ENCODE data around the gene RAD51C. TPM values are rescaled to one million over a fixed set of nuclear protein-coding genes. Genes with fewer than 3 reads are reported as not detected.

RAD51C gene
- total RNA-seq, 1 experiment from 2014 or later, result 15.2 TPM

DNA sequence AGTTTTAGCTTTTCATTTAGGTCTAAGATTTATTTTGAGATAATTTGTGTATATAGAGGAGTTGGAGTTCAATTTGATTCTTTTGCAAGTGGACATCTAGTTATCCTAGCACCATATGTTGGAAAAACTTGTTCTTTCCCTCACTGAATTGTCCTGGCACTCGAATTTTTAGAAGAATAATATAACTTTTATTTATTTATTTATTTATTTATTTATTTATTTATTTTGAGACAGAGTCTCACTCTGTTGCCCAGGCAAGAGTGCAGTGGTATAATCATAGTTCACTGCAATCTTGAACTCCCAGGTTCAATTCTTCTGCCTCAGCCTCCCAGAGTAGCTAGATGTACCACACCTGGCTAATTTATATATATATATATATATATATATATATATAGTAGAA is 92.7 kb downstream of the RAD51C start (continued):
- no peak for TF ChIP-seq IRF2 (CRISPR knock-in tag; IDR thresholded peaks at IDR 0.05; ENCODE audit: borderline replicate concordance, low read depth)
- no peak for TF ChIP-seq NFE2L1 (CRISPR knock-in tag; IDR thresholded peaks at IDR 0.05)
- no peak for TF ChIP-seq STAT6 (CRISPR knock-in tag; conservative IDR thresholded peaks at IDR 0.05; ENCODE audit: low read depth)
- TF ChIP-seq, protein P1, sequence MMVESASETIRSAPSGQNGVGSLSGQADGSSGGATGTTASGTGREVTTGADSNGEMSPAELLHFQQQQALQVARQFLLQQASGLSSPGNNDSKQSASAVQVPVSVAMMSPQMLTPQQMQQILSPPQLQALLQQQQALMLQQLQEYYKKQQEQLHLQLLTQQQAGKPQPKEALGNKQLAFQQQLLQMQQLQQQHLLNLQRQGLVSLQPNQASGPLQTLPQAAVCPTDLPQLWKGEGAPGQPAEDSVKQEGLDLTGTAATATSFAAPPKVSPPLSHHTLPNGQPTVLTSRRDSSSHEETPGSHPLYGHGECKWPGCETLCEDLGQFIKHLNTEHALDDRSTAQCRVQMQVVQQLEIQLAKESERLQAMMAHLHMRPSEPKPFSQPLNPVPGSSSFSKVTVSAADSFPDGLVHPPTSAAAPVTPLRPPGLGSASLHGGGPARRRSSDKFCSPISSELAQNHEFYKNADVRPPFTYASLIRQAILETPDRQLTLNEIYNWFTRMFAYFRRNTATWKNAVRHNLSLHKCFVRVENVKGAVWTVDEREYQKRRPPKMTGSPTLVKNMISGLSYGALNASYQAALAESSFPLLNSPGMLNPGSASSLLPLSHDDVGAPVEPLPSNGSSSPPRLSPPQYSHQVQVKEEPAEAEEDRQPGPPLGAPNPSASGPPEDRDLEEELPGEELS (CRISPR knock-in tag; IDR thresholded peaks at IDR 0.05), result no peak
- no peak for TF ChIP-seq OVOL2 (CRISPR knock-in tag; IDR thresholded peaks at IDR 0.05; ENCODE audit: borderline replicate concordance)
- no peak for TF ChIP-seq TP53 (CRISPR knock-in tag; IDR thresholded peaks at IDR 0.05)
- TF ChIP-seq USF1 (CRISPR knock-in tag; IDR thresholded peaks at IDR 0.05), result no peak
- no peak for TF ChIP-seq ATF1 (CRISPR knock-in tag; IDR thresholded peaks at IDR 0.05)
- TF ChIP-seq, protein P2, sequence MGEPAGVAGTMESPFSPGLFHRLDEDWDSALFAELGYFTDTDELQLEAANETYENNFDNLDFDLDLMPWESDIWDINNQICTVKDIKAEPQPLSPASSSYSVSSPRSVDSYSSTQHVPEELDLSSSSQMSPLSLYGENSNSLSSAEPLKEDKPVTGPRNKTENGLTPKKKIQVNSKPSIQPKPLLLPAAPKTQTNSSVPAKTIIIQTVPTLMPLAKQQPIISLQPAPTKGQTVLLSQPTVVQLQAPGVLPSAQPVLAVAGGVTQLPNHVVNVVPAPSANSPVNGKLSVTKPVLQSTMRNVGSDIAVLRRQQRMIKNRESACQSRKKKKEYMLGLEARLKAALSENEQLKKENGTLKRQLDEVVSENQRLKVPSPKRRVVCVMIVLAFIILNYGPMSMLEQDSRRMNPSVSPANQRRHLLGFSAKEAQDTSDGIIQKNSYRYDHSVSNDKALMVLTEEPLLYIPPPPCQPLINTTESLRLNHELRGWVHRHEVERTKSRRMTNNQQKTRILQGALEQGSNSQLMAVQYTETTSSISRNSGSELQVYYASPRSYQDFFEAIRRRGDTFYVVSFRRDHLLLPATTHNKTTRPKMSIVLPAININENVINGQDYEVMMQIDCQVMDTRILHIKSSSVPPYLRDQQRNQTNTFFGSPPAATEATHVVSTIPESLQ (CRISPR knock-in tag; IDR thresholded peaks at IDR 0.05), result no peak
- TF ChIP-seq NFATC4 (CRISPR knock-in tag; IDR thresholded peaks at IDR 0.05), result no peak

Other genes with a start within 250 kb of the RAD51C start
- gene HSF5, start 204.2 kb upstream of the RAD51C start, total RNA-seq (2021), result 0.07 to 0.11 TPM (median 0.09 TPM) in 3 replicates
- 30.2 to 32.5 TPM (median 30.8 TPM) in 3 replicates for gene MTMR4, start 178.0 kb upstream of the RAD51C start, total RNA-seq (2021)
- 0.76 to 1.4 TPM (median 1.3 TPM) in 3 replicates for gene TEX14, start 557 bp upstream of the RAD51C start, total RNA-seq (2021)
- 8.1 to 8.4 TPM (median 8.2 TPM) in 3 replicates for gene PPM1E, start 63.3 kb downstream of the RAD51C start, total RNA-seq (2021)